HCT116 (cell line): ENCODE results near the gene METTL2B. TPM values are rescaled to one million over a fixed set of nuclear protein-coding genes. Genes with fewer than 3 reads are reported as not detected.

Experiments used
- ATAC-seq: fragments of 200-7000 bp; cut with Tn5 transposase; 2 replicates; pipeline ENCODE4 v1.9.1; 2020; ENCODE audit warnings: mild to moderate bottlenecking, moderate library complexity
- BruUV-seq: library from RNA; stranded (reverse); fragments of 400-500 nt; replicated peaks from 2 replicates; lab custom pipeline; 2021; lab: Mats Ljungman, UMichigan
- CTCF ChIA-PET: fragments of 300-600 bp; sonication (Branson Sonifier 250); formaldehyde crosslinking; loops from one replicate; lab custom pipeline; 2021; ENCODE audit warnings: antibody characterized with exemption; lab: Charles Lee
- POLR2A ChIA-PET: fragments of 300-600, 350-600 bp; sonication (Branson Sonifier 250); formaldehyde crosslinking; loops from one replicate; lab custom pipeline; 2021; ENCODE audit warnings: antibody characterized with exemption; lab: Charles Lee
- RAD21 ChIA-PET, 2 experiments: fragments of 300-600 bp; sonication (Branson Sonifier 250); formaldehyde crosslinking; loops; one replicate each; lab custom pipeline; 2023; ENCODE audit warnings: low total read pairs in 2 of 2; ENCODE audit not compliant: uncharacterized antibody in 2 of 2, unreplicated experiment in 2 of 2, low non-redundant PET in 1 of 2; lab: Charles Lee
- DNase-seq: peaks from one replicate; pipeline ENCODE4 v3.0.0-alpha.2; 2010; ENCODE audit warnings: low read depth, low spot score
- H2AFZ ChIP-seq: fragments of 200-600 bp; shearing (Covaris generic), sonication (generic); 2 replicates; pipeline ENCODE4 v1.6.1; 2017; ENCODE audit warnings: low read depth, mixed run types, mixed read lengths, antibody characterized with exemption, low read length; ENCODE audit not compliant: poor library complexity, severe bottlenecking
- H3K27ac ChIP-seq: 2 replicates; pipeline ENCODE4 v1.5.1; 2012; ENCODE audit warnings: low read depth, low read length
- H3K27me3 ChIP-seq: fragments of 200-600 bp; sonication (generic); 2 replicates; pipeline ENCODE4 v1.6.1; 2016; ENCODE audit warnings: mixed run types, low read length, mixed read lengths; ENCODE audit not compliant: insufficient read depth
- H3K36me3 ChIP-seq, 2 experiments: fragments of 200-500 bp in 1 of 2; fragments of 200-600 bp in 1 of 2; sonication (Bioruptor generic) in 1 of 2; sonication (generic) in 1 of 2; 2 replicates each; pipeline versions ENCODE4 v1.5.1 to v1.6.1; 2014 to 2016; ENCODE audit warnings: low read length in 2 of 2, inconsistent platforms in 1 of 2, mixed read lengths in 1 of 2, mixed run types in 1 of 2; ENCODE audit not compliant: insufficient read depth in 2 of 2, control insufficient read depth in 1 of 2
- H3K4me1 ChIP-seq, 2 experiments: fragments of 200-600 bp in 1 of 2; sonication (generic) in 1 of 2; 2 replicates each; pipeline versions ENCODE4 v1.5.1 to v1.6.1; 2012 to 2017; ENCODE audit warnings: low read length in 2 of 2, inconsistent platforms in 1 of 2, mild to moderate bottlenecking in 1 of 2, mixed read lengths in 1 of 2, mixed run types in 1 of 2, moderate library complexity in 1 of 2; ENCODE audit not compliant: insufficient read depth in 2 of 2, control insufficient read depth in 1 of 2
- H3K4me2 ChIP-seq: fragments of 200-600 bp; sonication (generic); 2 replicates; pipeline ENCODE4 v1.6.1; 2017; ENCODE audit warnings: mixed run types, low read length, mixed read lengths
- H3K4me3 ChIP-seq, 2 experiments: fragments of 200-600 bp in 1 of 2; sonication (generic) in 1 of 2; replicated peaks in 1 of 2; 2 replicates each; pipeline ENCODE4 v1.5.1; 2011 to 2016; ENCODE audit warnings: low read length in 2 of 2, control low read depth in 1 of 2, low read depth in 1 of 2, mild to moderate bottlenecking in 1 of 2, mixed read lengths in 1 of 2, mixed run types in 1 of 2
- H3K79me2 ChIP-seq: fragments of 200-600 bp; sonication (generic); 2 replicates; pipeline ENCODE4 v1.6.1; 2017; ENCODE audit warnings: mild to moderate bottlenecking, mixed run types, low read length, moderate library complexity, mixed read lengths; ENCODE audit not compliant: insufficient read depth
- H3K9ac ChIP-seq: fragments of 200-600 bp; sonication (generic); 2 replicates; pipeline ENCODE4 v1.6.1; 2016; ENCODE audit warnings: low read length, mixed read lengths
- H3K9me2 ChIP-seq: fragments of 200-600 bp; sonication (generic), shearing (Covaris generic); 2 replicates; pipeline ENCODE4 v1.6.1; 2017; ENCODE audit warnings: mixed run types, mild to moderate bottlenecking, moderate library complexity; ENCODE audit not compliant: insufficient read depth
- H3K9me3 ChIP-seq, 2 experiments: fragments of 200-500 bp in 1 of 2; fragments of 200-600 bp in 1 of 2; sonication (Bioruptor generic) in 1 of 2; sonication (generic) in 1 of 2; 2 replicates each; pipeline ENCODE4 v1.6.1; 2014 to 2017; ENCODE audit warnings: low read length in 2 of 2, mixed read lengths in 2 of 2, inconsistent platforms in 1 of 2, low read depth in 1 of 2, mild to moderate bottlenecking in 1 of 2, mixed run types in 1 of 2, moderate library complexity in 1 of 2; ENCODE audit not compliant: control insufficient read depth in 1 of 2, insufficient read depth in 1 of 2
- H4K20me1 ChIP-seq: fragments of 200-600 bp; sonication (generic), shearing (Covaris generic); 2 replicates; pipeline ENCODE4 v1.6.1; 2017; ENCODE audit warnings: mixed run types, mild to moderate bottlenecking, moderate library complexity; ENCODE audit not compliant: insufficient read depth
- CTCF ChIP-seq, 3 experiments: fragments of 200-600 bp in 1 of 3; sonication (generic) in 1 of 3; IDR thresholded peaks in 2 of 3; conservative IDR thresholded peaks in 1 of 3; 2 replicates each; pipeline ENCODE4 v1.5.1; 2012 to 2017; ENCODE audit warnings: low read depth in 2 of 3, low read length in 2 of 3, antibody characterized with exemption in 1 of 3, borderline replicate concordance in 1 of 3, control low read depth in 1 of 3, mild to moderate bottlenecking in 1 of 3, mixed read lengths in 1 of 3, mixed run types in 1 of 3, moderate library complexity in 1 of 3; ENCODE audit not compliant: insufficient read depth in 1 of 3
- EZH2 ChIP-seq: fragments of 200-600 bp; sonication (generic); IDR thresholded peaks from 2 replicates; pipeline ENCODE4 v1.6.1; 2017; ENCODE audit warnings: antibody characterized with exemption, mixed run types
- JUND ChIP-seq: IDR thresholded peaks from 2 replicates; pipeline ENCODE4 v1.6.1; 2012
- POLR2A ChIP-seq: IDR thresholded peaks from 2 replicates; pipeline ENCODE4 v1.7.0; 2011; ENCODE audit warnings: borderline replicate concordance; ENCODE audit not compliant: insufficient read depth, insufficient read length; ENCODE audit errors: extremely low read depth
- POLR2AphosphoS5 ChIP-seq: IDR thresholded peaks from 2 replicates; pipeline ENCODE4 v1.6.1; 2011; ENCODE audit warnings: mild to moderate bottlenecking, low read depth, low read length, moderate library complexity
- SIN3A ChIP-seq: IDR thresholded peaks from 2 replicates; pipeline ENCODE4 v1.6.1; 2012; ENCODE audit warnings: low read depth
- SP1 ChIP-seq: IDR thresholded peaks from 2 replicates; pipeline ENCODE4 v1.6.1; 2012; ENCODE audit warnings: low read depth
- TCF7L2 ChIP-seq: IDR thresholded peaks from 2 replicates; pipeline ENCODE4 v1.7.0; 2011; ENCODE audit warnings: borderline replicate concordance, inconsistent platforms; ENCODE audit not compliant: insufficient read depth, insufficient read length; ENCODE audit errors: extremely low read depth
- intact Hi-C: fragments of 100-400 bp; cut with micrococcal nuclease; formaldehyde crosslinking; loops from 2 replicates; pipeline ENCODE4 v1.10.0; 2022
- total RNA-seq: library from RNA; stranded (reverse); gene quantifications from one replicate; pipeline ENCODE4 v1.2.1, GENCODE V29; 2021; ENCODE audit not compliant: unreplicated experiment
- TF ChIP-seq, protein P1 (sequence below): IDR thresholded peaks from 2 replicates; pipeline ENCODE4 v1.6.1; 2012

The METTL2B gene
- total RNA-seq, 1 experiment from 2014 or later: 45.7 TPM

DNA sequence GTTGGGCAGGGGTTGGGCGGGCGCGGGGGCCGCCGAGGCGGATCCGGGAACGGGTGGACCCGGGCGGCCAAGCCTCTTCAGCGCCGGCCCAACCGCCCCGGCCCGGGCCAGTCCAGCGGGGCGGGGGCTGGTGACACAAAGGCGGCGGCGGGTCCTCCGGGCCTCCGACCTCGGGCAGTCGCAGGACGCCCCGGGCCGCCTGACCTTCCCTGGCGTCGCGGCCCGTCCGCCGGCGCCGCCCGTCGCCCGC lies 54.2 kb downstream of the METTL2B start:
- ChIA-PET POLR2A (no interaction called here), CTCF (no interaction called here), RAD21 (no interaction called here)
- Histone ChIP-seq H3K4me1 (peaks cover 4 to 15% of the 10 kb centered on the region in 2 experiments; a peak in 2 of 4 replicates), H3K27me3 (no peaks in the 10 kb centered on the region), H3K79me2 (peaks cover 32% of the 10 kb centered on the region), H2AFZ (no peak overlapping the region), H3K36me3 (no peaks in the 10 kb centered on the region), H3K9me2 (no peaks in the 10 kb centered on the region), H3K4me3 (peak overlapping the region; percentile 65 to 72), H3K9me3 (no peaks in the 10 kb centered on the region), H3K4me2 (peak overlapping the region; percentile 81), H3K27ac (peak overlapping the region; percentile 65; the same call in 1 of the 2 replicates), H3K9ac (peak overlapping the region; percentile 79), H4K20me1 (no peaks in the 10 kb centered on the region)
- intact Hi-C loops: no loop called here
- no TSS peak for BruUV-seq
- TF ChIP-seq JUND (no peak), EZH2 (no peak), CTCF (IDR thresholded peaks at IDR 0.05 in 2 of 3, conservative IDR thresholded peaks at IDR 0.05 in 1 of 3; ENCODE audit: borderline replicate concordance in 1 of 3, insufficient read depth in 1 of 3, low read depth in 2 of 3, low read length in 2 of 3) (no peak), TCF7L2 (no peak), POLR2AphosphoS5 (peak; percentile 81; the same call in 1 of the 2 replicates), SP1 (no peak), SIN3A (no peak), POLR2A (peak; percentile 22)
- TF ChIP-seq, protein P1, sequence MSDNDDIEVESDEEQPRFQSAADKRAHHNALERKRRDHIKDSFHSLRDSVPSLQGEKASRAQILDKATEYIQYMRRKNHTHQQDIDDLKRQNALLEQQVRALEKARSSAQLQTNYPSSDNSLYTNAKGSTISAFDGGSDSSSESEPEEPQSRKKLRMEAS: no peak
- DNase-seq: no peak
- peak; percentile 48; the same call in 1 of the 2 replicates for ATAC-seq
